ENCODE data around the gene LSR.

LSR gene

DNA sequence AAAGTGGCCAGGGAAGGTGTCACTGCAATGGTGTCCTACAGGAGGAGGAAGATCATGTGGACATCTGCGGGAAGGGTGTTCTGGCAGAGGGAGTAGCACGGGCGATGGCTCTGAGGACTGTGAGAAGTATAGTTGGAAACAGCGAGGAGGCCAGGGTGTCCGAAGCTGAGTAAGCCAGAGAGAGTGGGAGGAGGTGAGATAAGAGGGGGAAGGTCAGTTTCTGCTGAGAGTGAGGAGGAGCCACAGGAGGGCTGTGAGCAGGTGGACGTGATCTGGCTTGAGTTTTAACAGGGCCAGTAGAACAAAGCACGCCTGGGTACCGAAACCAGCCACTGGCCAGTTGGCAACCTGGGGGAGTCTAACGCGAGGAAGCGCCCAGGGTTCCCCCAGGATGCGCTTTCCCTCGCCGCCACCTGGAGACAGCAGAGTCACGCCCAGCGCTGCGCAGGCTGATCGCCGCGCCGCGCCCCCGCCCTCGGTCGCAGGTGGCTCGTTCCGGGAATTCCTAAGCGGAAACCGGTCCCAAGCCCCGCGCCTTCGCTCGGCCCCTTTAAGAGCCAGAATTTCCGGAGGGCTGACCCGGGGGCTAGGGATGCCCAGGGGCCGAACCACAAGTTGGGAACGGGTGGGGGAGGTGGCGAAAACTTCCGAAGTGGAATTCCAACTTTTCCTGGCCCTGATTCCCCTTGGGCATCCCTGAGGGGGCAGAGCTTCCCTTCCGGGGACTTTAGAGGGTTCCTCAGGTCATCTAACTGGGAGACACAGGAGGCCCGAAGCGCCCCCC is 1.1 kb upstream of the LSR start:
- peak; percentile 61 for DNase-seq

DNA sequence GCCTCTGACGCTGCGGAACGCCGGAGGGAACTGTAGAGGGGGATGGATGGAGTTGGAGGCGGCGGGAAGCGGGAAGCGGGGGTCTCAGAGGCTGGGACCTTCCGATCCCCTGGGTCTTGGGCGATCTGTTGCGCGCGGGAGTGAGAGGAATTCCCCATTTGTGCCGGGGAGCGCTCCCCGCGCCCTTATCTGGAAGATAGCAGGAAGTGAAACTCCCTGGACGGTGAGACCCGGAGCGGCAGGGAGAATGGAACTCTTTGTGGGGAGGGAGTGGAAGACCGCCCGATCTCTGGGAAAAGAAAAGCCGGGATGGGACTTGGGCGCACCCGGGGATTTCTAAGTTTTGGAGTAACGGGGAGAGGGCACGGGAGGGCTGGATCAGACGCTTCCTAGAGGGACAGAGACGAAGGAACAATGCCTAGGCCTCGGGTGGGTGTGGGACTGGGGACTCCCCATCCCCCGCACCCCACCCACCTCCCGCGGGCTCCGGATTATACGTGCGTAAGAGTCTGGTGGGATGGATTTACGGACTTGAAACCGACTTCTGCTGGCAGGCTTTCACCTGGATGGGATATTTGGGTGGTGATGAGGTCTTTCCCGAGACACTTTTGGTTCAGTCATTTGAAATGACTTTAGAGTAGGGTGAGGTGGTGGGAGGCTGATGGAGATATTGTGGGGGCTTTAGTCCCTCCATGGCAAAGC is 495 bp downstream of the LSR start:
- DNase-seq = no peak

DNA sequence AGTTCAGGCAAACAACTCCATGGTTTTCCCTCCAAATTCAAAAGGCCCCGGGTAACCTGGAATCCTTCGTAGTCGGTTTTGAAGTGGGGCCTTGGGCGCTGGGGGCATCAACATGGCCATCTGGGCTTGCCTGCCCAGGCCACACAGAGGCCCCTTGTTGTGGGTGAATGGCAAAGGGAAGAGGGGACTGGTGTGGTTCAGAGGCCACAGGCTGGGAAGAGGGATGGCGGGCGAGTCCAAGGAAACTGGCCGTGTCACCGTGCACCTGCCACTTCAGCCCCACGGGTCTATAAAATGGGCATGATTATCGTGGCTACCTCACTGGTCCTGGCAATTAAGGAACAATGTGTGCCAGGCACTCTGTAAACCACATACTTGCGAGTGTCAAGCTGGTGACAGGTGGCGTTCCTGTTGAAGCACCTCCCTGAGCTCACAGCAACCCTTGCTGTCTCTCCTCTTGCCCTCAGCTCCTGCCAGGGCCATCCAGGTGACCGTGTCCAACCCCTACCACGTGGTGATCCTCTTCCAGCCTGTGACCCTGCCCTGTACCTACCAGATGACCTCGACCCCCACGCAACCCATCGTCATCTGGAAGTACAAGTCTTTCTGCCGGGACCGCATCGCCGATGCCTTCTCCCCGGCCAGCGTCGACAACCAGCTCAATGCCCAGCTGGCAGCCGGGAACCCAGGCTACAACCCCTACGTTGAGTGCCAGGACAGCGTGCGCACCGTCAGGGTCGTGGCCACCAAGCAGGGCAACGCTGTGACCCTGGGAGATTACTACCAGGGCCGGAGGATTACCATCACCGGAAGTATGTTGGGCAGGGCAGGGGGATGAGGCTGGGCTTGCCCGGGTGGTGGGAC is 1.3 kb downstream of the LSR start:
- DNase-seq = no peak

DNA sequence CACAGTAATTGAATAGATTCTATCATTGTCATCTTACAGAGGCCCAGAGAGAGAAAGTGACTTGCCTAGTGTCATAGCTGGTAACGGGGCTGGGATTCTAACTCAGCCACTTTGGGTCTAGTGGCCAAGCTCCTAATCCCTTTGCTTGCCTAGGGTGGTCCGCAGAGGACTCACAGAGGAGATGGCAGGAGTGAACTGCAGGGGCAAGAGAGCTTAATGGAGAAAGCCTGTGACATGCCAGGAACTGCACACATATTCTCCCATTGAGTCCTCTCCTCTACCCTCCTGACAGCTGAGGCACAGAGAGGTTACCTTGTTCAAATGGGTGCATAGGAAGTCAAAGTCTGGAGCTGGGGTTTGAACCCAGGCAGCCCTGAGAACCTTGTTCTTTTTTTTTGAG is 2.7 kb downstream of the LSR start:
- no peak for DNase-seq

DNA sequence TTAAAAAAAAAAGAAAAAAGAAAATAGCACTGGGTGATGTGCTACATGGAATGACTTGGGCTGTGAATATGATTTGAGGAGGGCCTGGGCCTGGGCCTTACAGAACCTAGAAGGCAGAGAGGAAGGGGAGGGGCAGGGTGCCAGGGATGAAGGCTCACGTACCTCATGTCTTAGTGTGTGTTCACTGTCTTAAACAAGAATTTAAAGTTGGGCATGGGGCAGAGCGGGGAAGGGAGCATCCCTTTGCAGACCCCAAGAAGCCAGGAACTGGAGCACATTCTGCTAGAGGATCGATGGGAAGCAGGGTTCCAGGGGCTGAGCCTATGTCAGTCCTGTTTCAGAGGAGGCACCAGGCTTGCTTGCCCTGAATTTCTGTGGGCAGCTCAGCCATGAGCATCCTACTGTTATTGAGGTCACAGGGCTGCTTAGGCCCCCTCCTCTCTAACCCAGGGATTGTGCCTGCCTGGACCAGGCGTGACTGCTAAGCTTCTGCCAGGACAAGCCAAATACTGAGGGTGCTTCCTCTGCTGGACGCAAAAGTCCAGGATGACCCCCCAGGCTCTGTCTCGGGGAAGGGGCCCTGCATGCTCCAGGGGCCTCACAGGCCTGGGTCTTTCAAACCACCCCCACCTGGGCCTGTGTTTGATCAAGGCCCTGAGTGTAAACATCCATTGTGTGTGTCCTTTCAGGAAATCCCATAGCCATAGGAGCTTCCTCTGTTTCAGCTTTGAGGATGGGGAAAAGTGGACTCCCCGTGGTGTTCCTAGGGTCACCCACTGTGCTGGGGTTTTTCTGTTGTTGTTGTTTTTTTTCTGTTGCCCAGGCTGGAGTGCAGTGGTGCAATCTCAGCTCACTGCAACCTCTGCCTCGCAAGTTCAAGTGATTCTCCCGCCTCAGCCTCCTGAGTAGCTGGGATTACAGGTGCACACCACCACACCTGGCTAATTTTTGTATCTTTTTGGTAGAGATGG is 4.8 kb downstream of the LSR start:
- no peak for DNase-seq

DNA sequence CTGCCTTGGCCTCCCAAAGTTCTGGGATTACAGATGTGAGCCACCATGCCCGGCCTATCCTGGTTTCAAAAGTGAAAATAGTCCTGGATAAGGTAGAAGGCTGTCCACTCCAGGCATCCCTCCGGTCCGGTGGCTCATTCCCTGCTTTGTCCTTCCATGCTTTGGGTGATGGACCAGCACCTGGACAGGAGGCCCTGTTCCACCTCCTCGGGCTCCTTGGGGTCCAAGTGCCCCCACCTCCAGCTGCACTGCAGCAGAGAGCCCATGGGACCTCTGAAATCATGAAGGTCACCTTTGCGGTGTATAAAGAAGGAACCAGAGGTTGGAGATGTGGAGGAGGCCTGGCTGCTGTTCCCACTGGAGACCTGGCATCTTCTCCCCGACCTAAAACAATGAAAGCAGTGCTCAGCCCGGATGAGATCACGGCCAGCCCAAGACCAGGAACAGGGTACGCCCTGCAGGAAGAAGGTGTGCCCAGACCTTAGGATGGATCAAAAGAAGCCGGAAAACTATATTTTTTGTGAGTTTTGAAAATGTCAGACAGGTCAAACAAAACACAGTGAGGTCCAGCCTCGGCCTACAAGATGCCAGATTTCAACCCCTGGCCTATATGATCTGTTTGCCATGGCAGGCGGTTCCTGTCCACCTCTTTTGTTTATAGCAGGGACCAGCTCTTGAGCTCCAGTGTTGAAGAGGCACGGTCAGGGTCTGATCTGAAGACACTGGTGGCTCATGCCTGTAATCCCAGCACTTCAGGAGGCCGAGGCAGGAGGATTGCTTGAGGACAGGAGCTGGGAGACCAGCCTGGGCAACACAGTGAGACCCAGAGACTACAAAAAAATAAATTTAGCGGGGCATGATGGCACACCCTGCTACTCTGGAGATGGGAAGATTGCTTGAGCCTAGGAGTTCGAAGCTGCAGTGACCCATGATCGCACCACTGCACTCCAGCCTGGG is 5.8 kb downstream of the LSR start:
- peak; percentile 1 for DNase-seq

GRCh38 chr19:35256566-35256965 is 7.8 kb downstream of the LSR start:
- no peak for DNase-seq

- DNase-seq = no peak
These were observed 8.3 kb downstream of the LSR start for GRCh38 chr19:35257113-35257461.

DNA sequence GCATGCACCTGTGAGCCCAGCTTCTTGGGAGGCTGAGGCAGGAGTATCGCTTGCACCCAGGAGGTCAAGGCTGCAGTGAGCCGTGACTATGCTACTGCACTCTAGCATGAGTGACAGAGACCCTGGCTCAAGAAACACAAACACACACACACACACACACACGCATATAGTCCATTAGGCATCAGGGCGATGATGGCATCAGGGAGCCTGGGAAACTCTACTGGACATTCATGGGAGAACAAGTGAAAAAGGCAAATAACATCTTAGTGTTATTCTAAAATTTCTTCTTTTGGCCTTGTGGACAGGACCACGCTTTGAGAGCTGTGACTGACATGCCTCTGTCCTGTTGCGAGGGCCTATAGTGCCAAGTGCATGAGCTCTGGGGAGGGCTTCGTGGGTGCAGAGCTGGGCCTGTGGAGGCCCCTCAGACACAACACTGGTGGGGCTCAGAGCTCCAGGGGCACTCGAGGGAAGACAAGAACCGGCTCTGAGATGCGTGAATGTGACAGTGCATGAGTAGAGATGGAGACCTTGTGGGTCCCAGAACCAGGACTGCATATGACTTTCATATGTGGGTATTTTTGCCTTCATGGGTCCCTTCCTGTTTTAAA is 12.0 kb downstream of the LSR start:
- no peak for DNase-seq

DNA sequence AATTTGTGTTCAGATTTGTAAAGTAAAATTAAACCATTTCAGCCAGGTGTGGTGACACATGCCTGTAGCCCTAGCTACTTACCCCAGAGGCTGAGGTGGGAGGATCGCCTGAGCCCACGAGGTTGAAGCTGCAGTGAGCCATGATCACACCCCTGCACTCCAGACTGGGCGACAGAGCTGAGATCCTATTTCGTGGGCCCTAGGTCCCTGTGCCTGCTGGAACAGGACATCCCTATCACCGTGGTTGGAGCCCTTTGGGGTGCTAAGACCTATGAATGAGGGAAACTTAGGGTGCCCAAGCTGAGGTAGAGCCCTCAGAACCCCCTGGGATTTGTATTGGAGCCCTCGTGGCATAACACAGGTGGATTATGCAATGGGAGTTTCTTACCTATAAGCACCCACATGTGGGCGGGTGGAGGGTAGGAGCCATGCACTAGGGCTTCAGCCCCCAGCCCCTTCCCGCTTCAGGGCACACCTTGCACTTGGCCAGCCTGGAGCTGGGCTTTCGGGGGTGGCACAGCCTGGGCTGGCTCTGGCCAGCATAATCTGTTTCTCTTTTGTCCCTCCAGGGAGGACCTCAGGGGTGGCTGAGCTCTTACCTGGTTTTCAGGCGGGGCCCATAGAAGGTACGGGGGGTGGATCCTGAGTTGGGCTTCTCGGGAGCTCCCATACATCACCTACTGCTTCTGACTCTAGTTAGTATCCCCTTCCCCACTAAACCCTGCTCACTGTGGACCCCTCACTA is 12.7 kb downstream of the LSR start:
- DNase-seq = no peak

- no peak for DNase-seq
These were observed 13.4 kb downstream of the LSR start for GRCh38 chr19:35262101-35262761.

DNA sequence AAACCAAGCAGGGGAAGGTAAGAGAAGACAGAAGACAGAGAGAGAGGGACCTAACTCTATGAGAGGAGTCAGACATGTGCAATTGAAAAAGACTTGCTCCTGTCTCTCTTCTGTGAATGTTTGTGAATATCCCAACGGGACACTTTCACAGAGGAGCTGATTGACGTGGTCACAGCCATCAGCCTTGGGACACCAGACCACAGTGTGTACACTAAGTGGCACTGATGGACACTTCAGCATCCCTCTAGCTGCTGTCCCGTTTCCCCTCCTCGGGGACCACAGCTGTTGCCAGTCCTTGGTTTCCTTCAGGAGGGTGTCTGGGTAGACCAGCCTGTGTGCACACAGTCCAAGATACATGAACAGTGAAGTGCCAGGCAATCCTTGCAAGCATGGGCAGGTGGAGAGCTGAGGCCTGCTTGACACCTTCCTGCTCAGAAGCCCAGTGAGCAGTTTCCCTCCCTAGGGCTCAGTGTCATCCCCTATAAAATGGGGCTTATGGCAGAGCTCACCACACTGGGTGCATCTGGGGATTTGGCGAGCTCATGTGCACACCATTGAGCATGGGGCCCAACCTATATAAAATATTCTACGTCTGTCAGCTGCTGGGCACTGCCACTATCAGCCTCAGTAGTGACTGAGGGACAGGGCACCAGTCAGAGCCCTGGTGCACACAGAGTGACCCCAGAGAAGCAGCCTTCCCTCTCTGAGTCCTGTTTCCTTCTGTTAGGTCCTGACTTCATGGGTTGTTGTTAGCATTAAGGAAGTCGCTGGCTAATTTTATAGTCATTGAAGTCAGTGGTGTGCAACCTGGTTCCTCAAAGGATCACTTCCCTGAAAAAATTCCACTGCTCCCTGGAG is 15.7 kb downstream of the LSR start:
- DNase-seq = no peak

DNA sequence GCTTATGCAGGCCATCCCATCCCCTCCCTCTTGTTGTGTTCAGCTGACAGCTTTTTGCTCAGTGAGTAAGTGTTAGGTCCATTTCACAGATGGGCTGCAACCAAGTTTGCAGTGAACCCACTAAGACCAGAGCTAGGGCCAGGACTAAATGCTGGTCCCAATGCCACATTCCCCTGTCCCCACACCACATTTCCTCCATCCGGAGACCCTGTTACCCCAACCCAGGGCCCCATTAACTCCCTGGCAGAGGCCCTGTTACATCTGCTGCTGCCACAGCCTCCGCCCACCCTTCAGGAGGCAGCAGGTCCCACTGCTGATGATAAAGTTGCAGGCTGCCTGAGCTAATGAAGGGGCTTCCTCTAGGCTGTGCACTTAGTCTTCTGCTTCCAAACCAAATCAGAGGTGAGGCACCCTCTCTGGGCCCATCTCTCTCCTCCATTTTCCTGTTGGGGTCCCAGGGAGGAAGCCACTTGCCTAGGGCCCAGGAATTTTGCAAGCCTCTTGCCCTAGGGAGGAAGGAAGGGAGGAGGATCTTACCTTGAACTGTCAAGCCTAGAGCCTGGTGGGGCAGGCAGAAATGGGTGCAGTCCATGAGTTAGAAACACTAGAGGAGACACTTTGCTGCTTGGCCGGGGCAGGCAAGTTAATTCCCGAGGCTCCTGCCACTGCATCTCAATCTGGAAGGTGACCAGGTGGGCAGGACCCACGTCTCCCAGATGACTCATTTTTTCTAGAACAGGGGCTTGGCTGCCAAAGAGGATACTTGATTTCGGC is 16.5 kb downstream of the LSR start:
- DNase-seq = no peak

GRCh38 chr19:35265900-35266519 is 17.2 kb downstream of the LSR start:
- no peak for DNase-seq

GRCh38 chr19:35266520-35267352 is 17.9 kb downstream of the LSR start:
- no peak for DNase-seq

- DNase-seq = peak; percentile 52
These were observed 18.6 kb downstream of the LSR start for GRCh38 chr19:35267353-35267817.
